ENCODE measurements around the gene TCF7L2. TPM values are rescaled to one million over a fixed set of nuclear protein-coding genes. Genes with fewer than 3 reads are reported as not detected.

TCF7L2 gene
- total RNA-seq, 2 experiments from 2014 or later = 0.26 to 0.42 TPM

DNA sequence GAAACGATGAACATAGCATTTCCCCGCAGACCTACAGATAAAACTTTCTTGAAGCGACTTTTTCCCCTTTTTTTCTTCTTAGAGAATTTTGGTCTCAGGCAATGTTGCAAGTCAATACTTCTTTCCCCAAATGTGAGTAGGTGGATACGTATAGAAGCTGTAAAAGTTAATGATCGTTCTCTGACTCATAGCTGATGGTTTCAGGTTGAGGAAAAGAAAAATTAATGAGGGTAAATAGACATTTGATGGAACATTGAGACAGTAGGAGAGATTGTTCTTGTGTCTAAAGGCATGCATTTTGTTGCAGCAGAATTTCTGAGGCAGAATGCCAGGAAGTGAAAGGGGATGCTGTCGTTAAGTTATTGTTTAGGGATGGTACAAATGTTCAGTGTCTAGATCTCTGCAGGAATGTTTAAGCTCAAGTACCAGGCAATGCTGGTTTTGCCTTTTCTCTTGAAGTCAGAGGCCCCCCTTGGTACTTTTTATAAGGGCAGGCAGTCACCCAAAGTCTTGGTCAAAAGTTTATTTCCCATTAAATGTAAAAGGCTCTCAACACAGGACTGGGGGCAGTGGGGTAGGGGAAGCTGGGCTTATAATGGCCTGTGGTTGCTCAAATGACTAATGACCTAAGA is 9.3 kb downstream of the TCF7L2 start:
- DNase-seq = no peak
- no peaks in the 10 kb centered on the region for H3K9me3 Mint-ChIP-seq (ENCODE audit: insufficient read depth)
- H3K27ac Mint-ChIP-seq = no peak overlapping the region
- ChIA-PET CTCF (no interaction called here), POLR2A (interaction anchor here (0.6 kb wide), 1 partner anchor 63 kb away, joined by 3 read pairs; no protein-coding TSS in a partner anchor)
- no peak overlapping the region for H3K4me3 Mint-ChIP-seq
- no peaks in the 10 kb centered on the region for H3K36me3 Mint-ChIP-seq (ENCODE audit: low read depth)
- H3K27me3 Mint-ChIP-seq (ENCODE audit: low read depth) = peaks cover 70% of the 10 kb centered on the region
- no peak for ATAC-seq
- H3K4me1 Mint-ChIP-seq (ENCODE audit: low read depth) = no peaks in the 10 kb centered on the region

DNA sequence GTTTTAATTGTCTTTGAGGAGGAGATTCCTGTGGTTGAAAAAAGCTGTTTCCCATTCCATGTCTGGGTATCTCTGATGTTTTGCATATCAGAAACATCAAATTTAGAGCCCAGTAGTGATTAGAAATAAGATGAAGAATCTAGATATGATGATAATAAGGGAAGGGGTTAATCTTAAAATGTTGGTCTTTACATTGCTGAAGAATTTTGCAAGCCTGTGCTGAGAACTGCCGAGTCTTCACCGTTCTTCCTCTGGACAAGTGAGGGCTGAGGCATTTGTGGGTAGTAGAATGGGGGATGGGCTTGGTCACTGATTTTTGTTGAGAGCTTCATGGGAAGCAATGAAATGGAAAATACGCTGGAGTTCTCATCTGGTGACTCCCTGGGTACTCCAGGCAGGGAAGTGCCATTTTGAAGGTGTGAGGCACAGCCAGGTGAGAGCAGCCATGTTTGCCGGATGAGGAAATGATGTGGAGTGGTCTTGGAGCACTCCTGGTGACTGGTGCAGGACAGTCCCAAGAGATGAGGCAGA is 10.2 kb downstream of the TCF7L2 start:
- CTCF ChIA-PET = no interaction called here
- POLR2A ChIA-PET = no interaction called here
- no peak overlapping the region for H3K4me3 Mint-ChIP-seq
- no peak overlapping the region for H3K27ac Mint-ChIP-seq
- DNase-seq (no peak), ATAC-seq (no peak)
- peaks cover 70% of the 10 kb centered on the region for H3K27me3 Mint-ChIP-seq (ENCODE audit: low read depth)
- no peaks in the 10 kb centered on the region for H3K4me1 Mint-ChIP-seq (ENCODE audit: low read depth)
- H3K9me3 Mint-ChIP-seq (ENCODE audit: insufficient read depth) = no peaks in the 10 kb centered on the region
- H3K36me3 Mint-ChIP-seq (ENCODE audit: low read depth) = no peaks in the 10 kb centered on the region

DNA sequence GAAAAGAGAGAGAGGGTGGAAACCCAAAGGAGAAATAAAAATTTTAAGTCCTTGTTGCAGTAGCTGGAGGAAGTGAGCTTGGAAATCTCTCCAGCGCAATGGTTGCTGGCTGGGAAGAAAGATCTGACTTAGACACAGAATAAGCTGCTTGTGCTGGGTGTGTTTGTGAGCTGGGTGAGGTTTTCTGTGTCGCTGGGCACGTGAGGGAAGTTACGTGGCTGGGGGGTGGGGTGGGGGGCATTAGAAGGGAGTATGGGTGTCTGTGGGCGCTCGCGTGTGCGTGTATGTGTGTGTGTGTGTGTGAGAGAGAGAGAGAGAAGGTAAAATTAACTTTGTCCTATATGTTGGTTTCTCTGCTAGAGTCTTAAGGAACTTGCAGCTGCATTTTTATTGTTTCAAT is 11.6 kb downstream of the TCF7L2 start:
- Mint-ChIP-seq H3K4me3 (no peak overlapping the region), H3K27ac (no peak overlapping the region), H3K27me3 (ENCODE audit: low read depth) (peaks cover 68% of the 10 kb centered on the region), H3K9me3 (ENCODE audit: insufficient read depth) (no peaks in the 10 kb centered on the region), H3K36me3 (ENCODE audit: low read depth) (no peaks in the 10 kb centered on the region), H3K4me1 (ENCODE audit: low read depth) (no peaks in the 10 kb centered on the region)
- ChIA-PET CTCF (no interaction called here), POLR2A (no interaction called here)
- DNase-seq (no peak), ATAC-seq (no peak)

DNA sequence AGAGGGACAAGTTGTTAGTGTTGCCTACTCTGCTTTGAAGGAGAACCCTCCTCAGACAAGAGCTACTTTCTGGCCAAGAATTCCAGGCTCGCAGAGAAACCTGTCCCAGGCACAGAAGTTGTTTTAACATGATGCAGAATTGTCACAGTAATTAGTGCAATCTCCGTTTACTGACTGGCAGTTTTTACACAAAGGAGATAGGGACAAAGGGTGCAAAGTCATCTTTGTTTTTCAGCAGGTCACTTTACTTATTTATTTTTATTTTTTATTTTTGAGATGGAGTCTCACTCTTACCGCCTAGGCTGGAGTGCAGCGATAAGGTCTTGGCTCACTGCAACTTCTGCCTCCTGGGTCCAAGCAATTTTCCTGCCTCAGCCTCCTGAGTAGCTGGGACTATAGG is 12.3 kb downstream of the TCF7L2 start:
- no peaks in the 10 kb centered on the region for H3K36me3 Mint-ChIP-seq (ENCODE audit: low read depth)
- no peak overlapping the region for H3K27ac Mint-ChIP-seq
- H3K27me3 Mint-ChIP-seq (ENCODE audit: low read depth) = peaks cover 68% of the 10 kb centered on the region
- H3K4me1 Mint-ChIP-seq (ENCODE audit: low read depth) = no peaks in the 10 kb centered on the region
- no peak overlapping the region for H3K4me3 Mint-ChIP-seq
- no peaks in the 10 kb centered on the region for H3K9me3 Mint-ChIP-seq (ENCODE audit: insufficient read depth)
- ATAC-seq (no peak), DNase-seq (no peak)
- ChIA-PET POLR2A (no interaction called here), CTCF (no interaction called here)

DNA sequence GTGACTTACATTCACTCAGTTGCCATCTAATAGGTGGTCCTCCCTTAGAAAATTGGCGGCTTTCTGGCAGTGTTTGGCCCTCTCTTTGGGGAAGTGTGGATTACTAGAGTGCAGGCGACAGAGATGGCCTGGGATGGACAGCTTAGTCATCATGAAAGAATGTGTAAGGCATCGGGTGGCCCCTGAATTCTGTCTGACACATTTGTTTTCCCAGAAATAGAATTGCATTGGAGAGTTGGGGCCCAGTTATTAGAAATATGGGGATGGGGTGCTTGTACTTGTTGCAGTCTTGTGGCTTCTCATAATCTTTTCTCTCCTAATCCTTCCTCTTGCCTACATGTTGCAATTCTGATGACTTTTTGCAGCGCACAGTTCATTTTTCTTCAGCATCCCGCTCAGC is 13.8 kb downstream of the TCF7L2 start:
- no peaks in the 10 kb centered on the region for H3K9me3 Mint-ChIP-seq (ENCODE audit: insufficient read depth)
- POLR2A ChIA-PET = no interaction called here
- H3K36me3 Mint-ChIP-seq (ENCODE audit: low read depth) = no peaks in the 10 kb centered on the region
- H3K27me3 Mint-ChIP-seq (ENCODE audit: low read depth) = peaks cover 57% of the 10 kb centered on the region
- no peak overlapping the region for H3K4me3 Mint-ChIP-seq
- no peak overlapping the region for H3K27ac Mint-ChIP-seq
- ATAC-seq = no peak
- H3K4me1 Mint-ChIP-seq (ENCODE audit: low read depth) = no peaks in the 10 kb centered on the region
- no peak for DNase-seq
- CTCF ChIA-PET = no interaction called here

DNA sequence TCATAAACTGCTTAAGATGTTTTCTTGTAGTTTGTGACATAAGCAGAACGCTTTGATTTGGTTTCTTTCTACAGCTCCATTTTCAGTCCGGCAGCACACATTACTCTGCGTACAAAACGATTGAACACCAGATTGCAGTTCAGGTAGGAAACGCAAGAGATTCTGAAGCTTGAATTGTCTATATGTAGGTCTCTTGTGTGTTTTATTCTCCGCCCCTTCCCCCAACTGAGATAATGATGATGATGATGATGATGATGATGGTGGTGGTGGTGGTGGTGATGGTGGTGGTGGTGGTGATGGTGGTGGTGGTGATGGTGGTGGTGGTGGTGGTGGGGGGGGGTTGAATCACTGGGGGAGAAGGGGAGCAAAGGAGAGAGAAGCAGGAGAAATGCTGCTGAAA is 14.4 kb downstream of the TCF7L2 start:
- Mint-ChIP-seq H3K27ac (no peak overlapping the region), H3K27me3 (ENCODE audit: low read depth) (peaks cover 57% of the 10 kb centered on the region), H3K36me3 (ENCODE audit: low read depth) (no peaks in the 10 kb centered on the region), H3K9me3 (ENCODE audit: insufficient read depth) (no peaks in the 10 kb centered on the region), H3K4me1 (ENCODE audit: low read depth) (no peaks in the 10 kb centered on the region), H3K4me3 (no peak overlapping the region)
- DNase-seq = no peak
- ATAC-seq = no peak
- ChIA-PET CTCF (no interaction called here), POLR2A (no interaction called here)

DNA sequence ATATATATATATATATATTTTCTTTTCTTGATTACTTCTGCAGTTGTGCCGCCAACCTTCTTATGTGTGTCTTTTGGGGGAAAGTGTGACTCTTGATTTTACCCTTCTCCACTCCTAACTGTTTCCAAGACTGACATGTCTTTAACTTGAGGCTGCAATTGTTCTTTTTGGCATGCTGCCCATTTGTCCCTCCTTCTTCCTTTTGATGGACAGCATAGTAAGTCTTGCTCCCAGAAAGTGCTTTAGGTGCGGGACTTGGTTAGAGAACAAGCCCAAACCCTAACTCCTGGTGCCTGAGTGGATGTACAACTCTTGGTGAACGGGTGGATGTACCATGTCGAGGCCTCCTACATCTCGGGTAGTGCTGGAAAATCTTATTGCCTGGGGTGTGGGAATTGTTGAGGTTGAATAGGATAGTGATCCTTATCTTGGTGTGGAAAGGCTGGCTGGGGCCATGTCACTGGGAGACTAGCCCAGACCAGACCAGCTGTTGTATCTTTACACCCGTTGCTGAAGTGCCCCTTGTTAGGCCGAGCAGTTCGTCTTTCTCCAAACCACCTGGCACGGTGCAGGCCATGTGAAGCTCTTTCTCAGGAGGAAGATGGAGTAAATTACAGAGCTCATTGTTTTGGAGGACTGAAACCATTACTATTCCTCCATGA is 16.3 kb downstream of the TCF7L2 start:
- ATAC-seq (no peak), DNase-seq (no peak)
- Mint-ChIP-seq H3K9me3 (ENCODE audit: insufficient read depth) (no peaks in the 10 kb centered on the region), H3K4me3 (no peak overlapping the region), H3K27ac (no peak overlapping the region), H3K27me3 (ENCODE audit: low read depth) (peaks cover 59% of the 10 kb centered on the region), H3K4me1 (ENCODE audit: low read depth) (no peaks in the 10 kb centered on the region), H3K36me3 (ENCODE audit: low read depth) (no peaks in the 10 kb centered on the region)
- ChIA-PET POLR2A (no interaction called here), CTCF (no interaction called here)

DNA sequence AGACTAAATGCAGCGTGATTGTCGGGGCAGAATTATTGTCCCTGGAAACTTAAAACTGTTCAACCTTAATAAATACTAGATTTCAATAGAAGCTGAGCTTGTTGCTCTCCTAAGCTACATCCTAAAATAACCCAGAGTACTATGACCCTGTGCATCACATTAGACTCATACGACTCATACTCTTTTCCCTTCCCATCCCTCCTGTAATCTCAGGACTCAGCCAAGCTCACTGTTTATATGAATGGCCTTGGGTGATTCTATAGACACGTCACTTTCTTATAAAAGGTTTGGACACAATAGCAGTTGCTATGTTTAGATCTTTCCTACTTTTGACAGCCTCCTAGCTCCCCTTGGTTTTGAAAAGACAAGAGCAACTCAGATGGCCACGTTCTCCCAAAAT is 17.2 kb downstream of the TCF7L2 start:
- CTCF ChIA-PET = no interaction called here
- H3K9me3 Mint-ChIP-seq (ENCODE audit: insufficient read depth) = no peaks in the 10 kb centered on the region
- H3K27me3 Mint-ChIP-seq (ENCODE audit: low read depth) = peaks cover 53% of the 10 kb centered on the region
- ATAC-seq (no peak), DNase-seq (no peak)
- H3K27ac Mint-ChIP-seq = no peak overlapping the region
- POLR2A ChIA-PET = no interaction called here
- no peaks in the 10 kb centered on the region for H3K36me3 Mint-ChIP-seq (ENCODE audit: low read depth)
- no peak overlapping the region for H3K4me3 Mint-ChIP-seq
- no peaks in the 10 kb centered on the region for H3K4me1 Mint-ChIP-seq (ENCODE audit: low read depth)

DNA sequence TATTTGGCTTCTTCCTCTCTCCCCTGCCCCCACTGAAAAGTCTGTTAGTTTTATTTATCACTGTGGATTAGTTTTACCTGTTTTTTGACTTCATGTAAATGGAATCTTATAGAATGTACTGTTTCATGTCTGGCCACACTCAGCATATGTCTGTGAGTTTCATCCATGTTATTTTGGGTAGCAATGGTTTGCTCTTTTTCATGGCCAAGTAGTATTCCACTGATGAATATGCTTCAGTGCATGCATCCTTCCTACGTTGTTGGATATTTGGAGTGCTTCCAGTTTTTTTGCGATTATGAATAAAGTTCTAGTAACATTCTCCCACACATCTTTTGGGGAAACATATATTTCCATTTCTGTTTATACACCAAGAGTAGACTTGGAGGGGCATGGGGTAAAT is 19.1 kb downstream of the TCF7L2 start:
- Mint-ChIP-seq H3K9me3 (ENCODE audit: insufficient read depth) (no peaks in the 10 kb centered on the region), H3K4me1 (ENCODE audit: low read depth) (no peaks in the 10 kb centered on the region), H3K27me3 (ENCODE audit: low read depth) (peaks cover 58% of the 10 kb centered on the region), H3K27ac (no peak overlapping the region), H3K36me3 (ENCODE audit: low read depth) (no peaks in the 10 kb centered on the region), H3K4me3 (no peak overlapping the region)
- CTCF ChIA-PET = no interaction called here
- POLR2A ChIA-PET = no interaction called here
- no peak for DNase-seq
- no peak for ATAC-seq

DNA sequence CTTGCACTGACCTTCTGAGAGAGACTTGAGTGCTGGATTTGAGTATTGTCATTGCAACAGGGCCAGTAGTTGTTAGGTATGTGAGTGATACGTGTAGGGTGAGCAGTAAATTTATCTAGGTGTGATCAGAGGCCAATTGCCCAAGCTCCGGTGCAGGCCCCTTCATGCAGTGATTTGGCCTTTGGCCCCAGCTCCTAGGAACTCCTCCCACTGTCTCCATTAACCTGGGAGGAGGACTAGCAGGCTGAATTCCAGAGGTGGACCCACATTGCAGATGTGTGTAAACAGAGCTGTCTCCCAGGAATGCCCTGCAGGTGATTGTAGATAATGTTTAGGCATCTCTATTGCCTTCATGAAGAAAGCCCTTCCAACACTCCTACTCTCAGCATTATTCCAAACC is 19.5 kb downstream of the TCF7L2 start:
- H3K27me3 Mint-ChIP-seq (ENCODE audit: low read depth) = peaks cover 54% of the 10 kb centered on the region
- no peak overlapping the region for H3K27ac Mint-ChIP-seq
- ChIA-PET CTCF (no interaction called here), POLR2A (no interaction called here)
- DNase-seq = no peak
- no peaks in the 10 kb centered on the region for H3K9me3 Mint-ChIP-seq (ENCODE audit: insufficient read depth)
- no peak overlapping the region for H3K4me3 Mint-ChIP-seq
- H3K36me3 Mint-ChIP-seq (ENCODE audit: low read depth) = no peaks in the 10 kb centered on the region
- no peak for ATAC-seq
- no peaks in the 10 kb centered on the region for H3K4me1 Mint-ChIP-seq (ENCODE audit: low read depth)

DNA sequence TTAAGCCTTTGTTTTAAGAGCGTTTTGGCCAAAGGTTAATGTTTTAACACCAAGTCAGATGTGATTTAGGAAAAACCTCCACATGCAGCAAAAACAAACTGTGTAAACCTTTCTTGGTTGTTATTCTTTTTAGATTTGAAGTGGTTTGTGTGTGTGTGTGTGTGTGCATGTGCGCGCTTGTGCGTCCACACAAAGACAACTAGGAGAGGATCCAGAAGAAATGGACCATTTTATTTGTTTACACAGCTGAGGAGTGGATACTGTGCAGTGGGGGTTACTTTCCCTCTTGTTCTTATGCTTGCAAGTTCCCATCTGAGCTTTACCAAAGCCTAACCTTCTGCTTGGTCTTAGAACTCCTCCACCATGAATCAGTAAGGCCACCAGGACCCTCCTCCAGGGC is 20.0 kb downstream of the TCF7L2 start:
- Mint-ChIP-seq H3K9me3 (ENCODE audit: insufficient read depth) (no peaks in the 10 kb centered on the region), H3K4me3 (no peak overlapping the region), H3K4me1 (ENCODE audit: low read depth) (no peaks in the 10 kb centered on the region), H3K27me3 (ENCODE audit: low read depth) (peaks cover 51% of the 10 kb centered on the region), H3K36me3 (ENCODE audit: low read depth) (no peaks in the 10 kb centered on the region), H3K27ac (no peak overlapping the region)
- ChIA-PET CTCF (no interaction called here), POLR2A (no interaction called here)
- DNase-seq (no peak), ATAC-seq (no peak)

DNA sequence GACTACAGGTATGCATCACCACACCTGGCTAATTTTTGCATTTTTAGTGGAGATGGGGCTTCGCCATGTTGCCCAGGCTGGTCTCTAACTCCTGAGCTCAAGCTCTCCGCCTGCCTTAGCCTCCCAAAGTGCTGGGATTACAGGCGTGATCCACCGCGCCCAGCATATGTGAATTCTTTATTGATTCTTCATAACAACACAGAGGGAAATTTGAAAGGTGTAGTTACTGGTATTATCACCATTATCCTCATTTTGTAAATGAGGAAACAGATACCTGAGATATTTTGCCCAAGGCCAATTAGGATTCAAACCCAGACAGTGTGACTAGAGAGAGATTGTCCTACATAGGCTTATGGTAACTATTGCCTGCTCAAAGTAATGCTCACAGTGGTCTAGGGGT is 22.6 kb downstream of the TCF7L2 start:
- Mint-ChIP-seq H3K9me3 (ENCODE audit: insufficient read depth) (no peaks in the 10 kb centered on the region), H3K36me3 (ENCODE audit: low read depth) (no peaks in the 10 kb centered on the region), H3K4me3 (no peak overlapping the region), H3K27ac (no peak overlapping the region), H3K4me1 (ENCODE audit: low read depth) (no peaks in the 10 kb centered on the region), H3K27me3 (ENCODE audit: low read depth) (peaks cover 55% of the 10 kb centered on the region)
- ATAC-seq (no peak), DNase-seq (no peak)
- CTCF ChIA-PET = no interaction called here
- POLR2A ChIA-PET = no interaction called here

DNA sequence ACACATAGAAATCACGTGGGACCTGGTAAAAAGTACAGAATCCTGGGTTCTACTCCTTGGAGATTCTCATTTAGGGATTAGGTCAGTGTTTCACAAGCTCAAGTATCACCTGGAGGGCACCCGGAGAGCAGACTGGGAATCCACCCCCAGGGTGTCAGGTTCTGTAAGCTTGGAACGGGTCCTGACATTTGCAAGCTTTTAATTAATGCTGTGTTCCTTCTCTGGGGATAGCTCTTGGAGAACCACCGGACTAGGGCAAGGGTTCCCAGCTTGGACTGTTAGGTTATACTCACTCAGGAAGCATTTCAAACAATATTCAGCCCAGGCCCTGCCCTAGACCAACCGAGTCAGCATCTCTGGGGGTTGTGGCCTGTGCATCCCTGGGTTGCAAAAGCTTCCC is 23.0 kb downstream of the TCF7L2 start:
- Mint-ChIP-seq H3K4me1 (ENCODE audit: low read depth) (no peaks in the 10 kb centered on the region), H3K27ac (no peak overlapping the region), H3K36me3 (ENCODE audit: low read depth) (no peaks in the 10 kb centered on the region), H3K9me3 (ENCODE audit: insufficient read depth) (no peaks in the 10 kb centered on the region), H3K4me3 (no peak overlapping the region), H3K27me3 (ENCODE audit: low read depth) (peaks cover 60% of the 10 kb centered on the region)
- ATAC-seq (no peak), DNase-seq (no peak)
- POLR2A ChIA-PET = no interaction called here
- CTCF ChIA-PET = no interaction called here

All from activated CD8-positive, alpha-beta T cell treated with anti-CD3 and anti-CD28 coated beads, Interleukin-2, amount 10 ng/mL, durations not matched to agents 7 days and 5 days (primary cell).